Gastrocnemius medialis (tissue), 4 donors: ENCODE data around the gene CD300LG.

Experiments used
- POLR2A ChIP-seq, 2 donors: fragments of 450-650 bp; IDR thresholded peaks; one replicate each; pipeline ENCODE4 v1.6.1; 2017; ENCODE audit warnings: antibody characterized with exemption in 2 of 2, mild to moderate bottlenecking in 2 of 2, moderate library complexity in 2 of 2
- TF ChIP-seq, protein P1 (sequence below), 5 experiments: fragments of 450-650 bp in 3 of 5; fragments of 200-600 bp in 2 of 5; sonication (generic) in 2 of 5; IDR thresholded peaks in 4 of 5; conservative IDR thresholded peaks in 1 of 5; 1 replicate in 4 of 5; 2 replicates in 1 of 5; pipeline ENCODE4 v1.5.1; 2016 to 2019; ENCODE audit warnings: antibody characterized with exemption in 5 of 5, mild to moderate bottlenecking in 3 of 5, moderate library complexity in 3 of 5

DNA sequence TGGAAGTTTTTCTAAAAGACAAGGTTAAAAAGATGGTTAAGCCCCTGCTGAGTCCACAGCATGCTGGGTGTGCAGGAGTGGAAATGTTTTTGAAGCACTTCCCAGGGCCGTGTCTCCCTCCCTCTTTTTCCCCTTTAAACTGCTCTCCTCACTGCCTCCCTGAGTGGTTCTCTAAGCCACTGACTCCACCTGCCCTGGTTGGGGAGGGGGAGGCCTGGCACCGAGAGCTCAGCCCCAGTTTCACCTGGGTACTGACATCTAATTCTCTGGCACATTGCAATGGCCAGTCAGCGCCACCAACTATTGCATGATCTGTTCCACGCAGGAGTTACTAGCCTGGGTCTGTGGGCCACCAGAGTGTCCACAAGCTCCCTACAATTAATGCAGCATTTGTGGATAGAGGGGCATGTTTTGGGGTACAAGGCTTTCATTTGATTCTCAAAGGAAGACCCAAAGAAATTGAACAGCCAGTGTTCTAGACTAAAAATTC, 36.7 kb upstream of the CD300LG start:
- TF ChIP-seq, protein P1, sequence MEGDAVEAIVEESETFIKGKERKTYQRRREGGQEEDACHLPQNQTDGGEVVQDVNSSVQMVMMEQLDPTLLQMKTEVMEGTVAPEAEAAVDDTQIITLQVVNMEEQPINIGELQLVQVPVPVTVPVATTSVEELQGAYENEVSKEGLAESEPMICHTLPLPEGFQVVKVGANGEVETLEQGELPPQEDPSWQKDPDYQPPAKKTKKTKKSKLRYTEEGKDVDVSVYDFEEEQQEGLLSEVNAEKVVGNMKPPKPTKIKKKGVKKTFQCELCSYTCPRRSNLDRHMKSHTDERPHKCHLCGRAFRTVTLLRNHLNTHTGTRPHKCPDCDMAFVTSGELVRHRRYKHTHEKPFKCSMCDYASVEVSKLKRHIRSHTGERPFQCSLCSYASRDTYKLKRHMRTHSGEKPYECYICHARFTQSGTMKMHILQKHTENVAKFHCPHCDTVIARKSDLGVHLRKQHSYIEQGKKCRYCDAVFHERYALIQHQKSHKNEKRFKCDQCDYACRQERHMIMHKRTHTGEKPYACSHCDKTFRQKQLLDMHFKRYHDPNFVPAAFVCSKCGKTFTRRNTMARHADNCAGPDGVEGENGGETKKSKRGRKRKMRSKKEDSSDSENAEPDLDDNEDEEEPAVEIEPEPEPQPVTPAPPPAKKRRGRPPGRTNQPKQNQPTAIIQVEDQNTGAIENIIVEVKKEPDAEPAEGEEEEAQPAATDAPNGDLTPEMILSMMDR (IDR thresholded peaks at IDR 0.05 in 4 of 5, conservative IDR thresholded peaks at IDR 0.05 in 1 of 5): no peak
- TF ChIP-seq POLR2A (IDR thresholded peaks at IDR 0.05): no peak
